Transverse colon (tissue), 4 donors: ENCODE results near the gene GLRA3.

Experiments
- EP300 ChIP-seq: sonication (generic); formaldehyde crosslinking; IDR thresholded peaks from one replicate; pipeline ENCODE4 v1.6.1; 2017; ENCODE audit warnings: antibody characterized with exemption, low read depth
- POLR2A ChIP-seq: fragments of 450-650 bp; IDR thresholded peaks from one replicate; pipeline ENCODE4 v1.6.1; 2016; ENCODE audit warnings: antibody characterized with exemption, mild to moderate bottlenecking, moderate library complexity
- POLR2AphosphoS5 ChIP-seq, 3 donors: sonication (generic); formaldehyde crosslinking; IDR thresholded peaks; one replicate each; pipeline ENCODE4 v1.6.1; 2016; ENCODE audit warnings: antibody characterized with exemption in 3 of 3
- TF ChIP-seq, protein P1 (sequence below), 5 experiments: fragments of 200-600 bp in 3 of 5; fragments of 450-650 bp in 2 of 5; sonication (generic) in 3 of 5; IDR thresholded peaks; 1 replicate in 2 of 5; 2 replicates in 3 of 5; pipeline ENCODE4 v1.5.1; 2016 to 2017; ENCODE audit warnings: antibody characterized with exemption in 5 of 5, inconsistent platforms in 3 of 5, mild to moderate bottlenecking in 2 of 5, moderate library complexity in 1 of 5

DNA sequence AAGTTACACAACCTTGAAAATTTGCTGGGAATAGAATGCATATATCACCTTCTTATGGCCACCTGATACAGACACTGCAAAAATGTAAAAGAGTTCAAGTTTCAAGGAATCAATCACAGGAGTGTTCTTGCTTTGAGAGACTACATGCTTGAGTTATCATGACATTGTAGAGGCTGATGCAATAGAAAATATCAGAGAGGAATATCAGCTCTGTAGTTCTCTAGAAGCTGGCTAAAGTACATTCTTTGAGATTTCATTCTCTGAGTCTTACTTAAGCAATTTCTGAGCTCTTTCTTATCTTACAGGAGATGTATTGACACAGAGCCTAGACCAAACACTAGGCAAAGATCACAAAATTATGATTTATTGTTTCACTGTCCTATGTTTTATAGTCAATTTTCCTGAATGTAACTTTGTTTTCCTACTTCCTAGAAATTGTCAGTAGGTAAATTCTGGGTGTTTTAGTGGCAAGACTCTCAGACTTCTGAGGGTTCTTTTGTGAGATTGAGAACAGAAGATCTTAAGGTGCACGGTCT, 154.7 kb downstream of the GLRA3 start:
- TF ChIP-seq POLR2A (no peak), POLR2AphosphoS5 (IDR thresholded peaks at IDR 0.05) (no peak), EP300 (no peak)
- TF ChIP-seq, protein P1, sequence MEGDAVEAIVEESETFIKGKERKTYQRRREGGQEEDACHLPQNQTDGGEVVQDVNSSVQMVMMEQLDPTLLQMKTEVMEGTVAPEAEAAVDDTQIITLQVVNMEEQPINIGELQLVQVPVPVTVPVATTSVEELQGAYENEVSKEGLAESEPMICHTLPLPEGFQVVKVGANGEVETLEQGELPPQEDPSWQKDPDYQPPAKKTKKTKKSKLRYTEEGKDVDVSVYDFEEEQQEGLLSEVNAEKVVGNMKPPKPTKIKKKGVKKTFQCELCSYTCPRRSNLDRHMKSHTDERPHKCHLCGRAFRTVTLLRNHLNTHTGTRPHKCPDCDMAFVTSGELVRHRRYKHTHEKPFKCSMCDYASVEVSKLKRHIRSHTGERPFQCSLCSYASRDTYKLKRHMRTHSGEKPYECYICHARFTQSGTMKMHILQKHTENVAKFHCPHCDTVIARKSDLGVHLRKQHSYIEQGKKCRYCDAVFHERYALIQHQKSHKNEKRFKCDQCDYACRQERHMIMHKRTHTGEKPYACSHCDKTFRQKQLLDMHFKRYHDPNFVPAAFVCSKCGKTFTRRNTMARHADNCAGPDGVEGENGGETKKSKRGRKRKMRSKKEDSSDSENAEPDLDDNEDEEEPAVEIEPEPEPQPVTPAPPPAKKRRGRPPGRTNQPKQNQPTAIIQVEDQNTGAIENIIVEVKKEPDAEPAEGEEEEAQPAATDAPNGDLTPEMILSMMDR (IDR thresholded peaks at IDR 0.05): no peak
